Neuron (in vitro differentiated cells): ENCODE measurements around the gene NOXO1.
"Not testable (repeated sequence)": the region's sequence is repeated elsewhere in the genome, so short reads cannot be mapped to it uniquely, and the experiment has no call there.

ENCODE experiments used
- H2AFZ ChIP-seq: one replicate; pipeline ENCODE4 v1.6.1; 2013; ENCODE audit warnings: low read depth, mild to moderate bottlenecking, inconsistent platforms, low read length, moderate library complexity
- H3K27me3 ChIP-seq: one replicate; pipeline ENCODE4 v1.6.1; 2013; ENCODE audit warnings: low read length; ENCODE audit not compliant: insufficient read depth
- H3K36me3 ChIP-seq: one replicate; pipeline ENCODE4 v1.6.1; 2013; ENCODE audit warnings: low read length; ENCODE audit not compliant: insufficient read depth
- H3K4me1 ChIP-seq: one replicate; pipeline ENCODE4 v1.6.1; 2013; ENCODE audit warnings: low read length; ENCODE audit not compliant: insufficient read depth
- H3K4me3 ChIP-seq: 2 replicates; pipeline ENCODE4 v1.5.1; 2013; ENCODE audit warnings: mild to moderate bottlenecking, low read length, moderate library complexity
- H3K9me3 ChIP-seq: one replicate; pipeline ENCODE4 v1.6.1; 2013; ENCODE audit warnings: low read length

The NOXO1 gene

DNA sequence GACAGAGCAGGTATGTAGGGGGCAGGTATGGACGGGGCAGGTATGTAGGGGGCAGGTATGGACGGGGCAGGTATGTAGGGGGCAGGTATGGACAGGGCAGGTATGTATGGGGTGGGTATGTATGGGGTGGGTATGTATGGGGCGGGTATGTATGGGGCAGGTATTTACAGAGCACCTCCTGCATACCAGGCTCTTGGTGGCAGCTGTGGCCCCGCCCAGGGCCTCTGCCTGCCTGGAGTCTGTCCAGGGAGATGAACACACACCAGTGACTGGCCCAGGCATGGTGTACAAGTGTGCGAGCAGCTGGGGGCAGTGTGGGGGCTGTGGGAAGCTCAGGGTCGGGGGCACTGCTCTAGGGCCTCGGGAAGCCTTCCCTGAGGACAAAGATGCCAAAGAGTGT lies 31.2 kb downstream of the NOXO1 start:
- H3K4me3 ChIP-seq: no peak overlapping the region
- no peaks in the 10 kb centered on the region for H3K4me1 ChIP-seq
- H3K27me3 ChIP-seq: no peaks in the 10 kb centered on the region
- H3K9me3 ChIP-seq: no peaks in the 10 kb centered on the region
- H2AFZ ChIP-seq: no peak overlapping the region
- H3K36me3 ChIP-seq: no peaks in the 10 kb centered on the region

DNA sequence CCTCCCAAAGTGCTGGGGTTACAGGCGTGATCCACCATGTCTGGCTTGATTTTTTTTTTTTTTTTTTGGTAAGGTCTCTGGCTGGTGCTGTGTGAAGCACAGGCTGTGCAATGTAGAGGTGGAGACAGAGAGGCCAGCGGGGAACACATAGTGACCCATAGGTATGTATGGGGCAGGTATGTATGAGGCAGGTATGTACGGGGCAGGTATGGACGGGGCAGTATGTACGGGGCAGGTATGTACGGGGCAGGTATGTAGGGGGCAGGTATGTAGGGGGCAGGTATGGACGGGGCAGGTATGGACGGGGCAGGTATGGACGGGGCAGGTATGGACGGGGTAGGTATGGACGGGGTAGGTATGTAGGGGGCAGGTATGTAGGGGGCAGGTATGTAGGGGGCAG lies 31.8 kb downstream of the NOXO1 start:
- H3K4me3 ChIP-seq: no peak overlapping the region
- no peak overlapping the region for H2AFZ ChIP-seq
- H3K36me3 ChIP-seq: no peaks in the 10 kb centered on the region
- H3K9me3 ChIP-seq: no peaks in the 10 kb centered on the region
- H3K27me3 ChIP-seq: no peaks in the 10 kb centered on the region
- H3K4me1 ChIP-seq: no peaks in the 10 kb centered on the region

DNA sequence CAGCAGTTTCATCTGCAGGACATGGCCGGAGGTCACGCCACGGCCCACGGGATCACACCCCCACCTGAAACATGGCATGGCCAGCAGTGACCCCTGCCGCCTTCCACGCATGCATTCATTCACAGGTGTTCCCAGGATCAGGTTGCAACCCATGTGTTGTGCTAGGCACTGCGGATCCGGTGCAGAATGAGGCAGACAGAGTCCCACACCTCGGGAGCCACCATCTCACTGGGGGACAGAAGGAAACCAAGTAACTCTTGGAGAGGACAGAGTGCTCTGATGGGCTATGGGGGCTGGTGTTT lies 33.9 kb downstream of the NOXO1 start:
- Histone ChIP-seq H3K4me1 (peaks cover 2% of the 10 kb centered on the region), H3K36me3 (no peaks in the 10 kb centered on the region)

DNA sequence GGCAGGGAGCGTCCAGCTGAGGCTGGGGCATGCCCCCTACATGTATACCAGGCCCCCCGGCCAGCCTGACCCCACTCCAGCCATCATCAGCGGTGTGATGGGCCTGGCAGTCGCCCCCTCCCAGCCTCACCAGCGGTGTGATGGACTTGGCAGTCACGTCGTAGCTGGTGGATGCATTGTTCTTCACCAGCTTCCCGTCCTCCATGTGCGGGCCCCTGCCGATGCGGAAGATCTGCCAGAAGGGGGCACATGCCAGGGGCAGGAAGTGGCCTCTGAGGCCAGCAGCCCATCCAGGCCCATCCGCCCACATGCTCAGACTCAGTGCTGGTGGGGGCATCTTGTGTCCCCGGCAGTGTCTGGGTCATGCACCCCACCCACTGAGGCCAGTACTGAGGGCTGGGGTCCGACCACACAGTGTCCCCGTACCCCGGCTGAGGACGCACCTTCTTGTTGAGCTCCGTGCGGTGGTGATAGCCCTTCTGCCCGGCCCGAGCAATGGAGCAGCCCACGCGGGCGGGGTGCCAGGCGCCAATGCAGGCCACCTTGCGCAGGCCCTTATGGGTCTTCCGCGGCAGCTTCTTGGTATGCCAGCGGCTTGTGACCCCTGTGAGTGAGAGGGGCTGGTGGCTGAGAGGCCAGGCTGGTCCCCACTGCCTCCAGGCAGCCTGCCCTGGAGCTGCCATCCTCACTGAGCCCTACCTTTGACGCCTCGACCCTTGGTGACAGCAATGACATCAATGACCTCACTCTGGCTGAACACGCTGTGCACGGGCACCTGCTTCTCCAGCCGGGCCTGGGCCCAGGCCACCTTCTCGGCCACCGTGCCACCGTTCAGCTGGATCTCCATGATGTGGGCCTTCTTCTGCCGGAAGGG lies 34.5 kb downstream of the NOXO1 start:
- Histone ChIP-seq H3K4me3 (no peak overlapping the region), H3K9me3 (no peaks in the 10 kb centered on the region), H3K4me1 (peaks cover 7% of the 10 kb centered on the region), H2AFZ (no peak overlapping the region), H3K27me3 (no peaks in the 10 kb centered on the region), H3K36me3 (no peaks in the 10 kb centered on the region)

More for the DNA sequence above, 33.9 kb downstream of the NOXO1 start:
- H2AFZ ChIP-seq: no peak overlapping the region
- no peaks in the 10 kb centered on the region for H3K27me3 ChIP-seq
- H3K4me3 ChIP-seq: no peak overlapping the region
- no peaks in the 10 kb centered on the region for H3K9me3 ChIP-seq

DNA sequence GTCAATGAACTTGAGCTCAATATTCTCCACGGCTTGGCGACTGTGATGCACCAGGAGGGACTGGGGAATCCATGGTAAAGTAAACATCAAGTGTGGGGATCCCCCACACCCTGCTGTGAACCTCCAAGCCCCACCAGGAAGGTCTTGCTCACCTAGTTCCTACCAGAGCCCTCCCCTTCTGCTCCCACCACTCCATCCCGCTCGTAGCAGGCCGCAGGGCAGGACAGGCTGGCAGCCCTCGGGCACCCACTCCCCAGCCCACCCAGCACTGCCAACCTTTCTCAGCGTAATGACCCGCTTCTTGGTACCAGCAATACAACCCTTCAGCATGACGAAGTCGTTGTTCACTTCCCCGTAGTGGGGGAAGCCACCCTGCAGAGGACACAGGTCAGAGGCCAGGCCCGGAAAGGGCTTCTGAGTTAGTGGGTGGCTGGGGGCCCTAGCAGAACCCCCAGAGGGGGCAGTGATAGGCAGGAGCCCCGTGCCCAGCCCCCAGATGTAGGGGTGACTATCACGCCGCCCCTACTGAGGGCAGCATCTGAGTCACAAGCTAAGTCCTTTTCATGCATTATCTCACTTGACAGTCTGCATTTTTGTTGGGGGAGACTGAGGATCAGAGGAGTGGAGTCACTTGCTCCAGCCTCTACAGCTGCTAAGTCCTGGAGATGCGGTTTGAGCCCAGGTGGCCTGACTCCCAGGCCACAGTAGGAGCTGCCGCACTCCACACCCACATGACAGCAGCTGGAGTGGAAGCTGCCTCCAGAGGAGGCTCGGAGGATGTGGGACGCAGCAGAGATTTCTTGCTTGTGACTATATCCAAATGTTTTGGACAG lies 35.5 kb downstream of the NOXO1 start:
- no peak overlapping the region for H3K4me3 ChIP-seq
- no peaks in the 10 kb centered on the region for H3K9me3 ChIP-seq
- H3K4me1 ChIP-seq: peaks cover 8% of the 10 kb centered on the region
- H2AFZ ChIP-seq: no peak overlapping the region
- no peaks in the 10 kb centered on the region for H3K36me3 ChIP-seq
- no peaks in the 10 kb centered on the region for H3K27me3 ChIP-seq

DNA sequence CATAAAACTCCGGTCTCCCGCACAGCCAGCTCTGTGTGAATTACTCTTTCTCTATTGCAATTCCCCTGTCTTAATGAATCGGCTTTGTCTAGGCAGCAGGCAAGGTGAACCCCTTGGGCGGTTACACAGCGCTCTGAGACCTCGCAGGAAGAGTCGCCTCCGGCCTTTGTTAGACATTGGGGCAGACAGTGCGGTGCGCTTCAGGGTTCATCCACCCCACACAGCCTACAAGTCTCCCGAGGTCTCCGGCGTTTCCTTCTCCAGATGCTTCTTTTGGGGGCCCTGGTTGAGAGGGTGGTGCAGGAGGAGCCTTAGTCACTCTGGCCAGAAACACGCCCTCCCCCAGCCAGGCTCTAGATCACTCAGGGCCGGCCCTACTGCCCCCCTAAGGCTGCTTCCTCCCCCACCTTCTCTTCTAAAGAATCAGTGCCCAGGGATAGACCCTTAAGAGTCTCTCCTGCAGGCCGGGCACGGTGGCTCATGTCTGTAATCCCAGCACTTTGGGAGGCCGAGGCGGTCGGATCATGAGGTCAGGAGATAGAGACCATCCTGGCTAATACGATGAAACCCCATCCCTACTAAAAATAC lies 36.6 kb downstream of the NOXO1 start:
- Histone ChIP-seq H2AFZ (no peak overlapping the region), H3K27me3 (no peaks in the 10 kb centered on the region), H3K9me3 (no peaks in the 10 kb centered on the region), H3K36me3 (peaks cover 5% of the 10 kb centered on the region), H3K4me1 (peaks cover 8% of the 10 kb centered on the region), H3K4me3 (no peak overlapping the region)

DNA sequence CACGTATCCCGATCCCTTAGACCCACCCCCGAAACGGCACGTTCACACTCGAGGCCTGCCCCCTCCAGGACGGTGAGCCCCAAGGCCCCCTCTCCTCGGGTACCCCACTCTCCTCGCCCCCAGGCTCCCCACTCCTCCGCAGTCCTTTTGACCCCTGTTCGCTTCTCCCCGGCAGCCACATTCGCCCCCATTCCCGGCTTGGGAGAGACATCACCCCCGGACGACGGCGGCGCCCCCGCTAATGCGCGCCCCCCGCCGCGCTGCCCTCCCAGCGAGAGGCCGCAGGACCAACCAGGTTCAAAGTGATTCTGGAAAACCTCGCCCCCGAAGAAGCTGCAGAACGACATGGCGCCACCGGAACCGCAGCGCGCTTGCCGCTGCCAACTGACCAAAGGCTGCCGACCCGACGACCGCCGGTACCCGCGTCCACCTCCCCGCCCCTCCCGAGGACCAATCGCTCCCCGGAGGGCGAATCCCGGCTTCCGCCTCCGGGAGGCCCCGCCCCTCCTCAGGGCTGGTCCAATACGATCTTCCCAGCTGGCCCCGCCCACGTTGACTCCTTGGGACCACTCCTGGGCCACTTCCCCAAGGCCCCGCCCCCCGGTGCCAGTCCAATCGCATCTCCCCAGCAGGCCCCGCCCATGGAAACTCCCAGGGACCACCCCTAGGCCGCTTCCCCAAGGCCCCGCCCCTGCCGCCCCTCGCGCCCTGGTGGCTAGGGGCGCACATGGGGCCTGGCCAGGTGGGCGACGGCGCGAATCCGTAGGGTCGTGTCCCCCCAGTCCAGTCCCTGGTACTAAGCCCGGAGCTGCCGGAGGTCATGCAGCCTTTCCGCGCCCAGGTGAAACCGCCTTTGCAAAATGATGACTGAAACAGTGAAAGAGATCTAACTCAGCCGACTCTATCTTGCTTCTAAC lies 38.2 kb downstream of the NOXO1 start, which contains the start of gene MSRB1:
Gene MSRB1 (minus strand): TSS at position 390 of the 917 bp plus-strand sequence. CDS start 43 bp downstream, at position 347.
- H3K27me3 ChIP-seq: no peaks in the 10 kb centered on the region
- H3K4me1 ChIP-seq: peaks cover 8% of the 10 kb centered on the region
- H3K36me3 ChIP-seq: peaks cover 19% of the 10 kb centered on the region
- no peaks in the 10 kb centered on the region for H3K9me3 ChIP-seq
- H2AFZ ChIP-seq: peak within 1 kb of the TSS; percentile 44
- H3K4me3 ChIP-seq: peak within 1 kb of the TSS; percentile 83

DNA sequence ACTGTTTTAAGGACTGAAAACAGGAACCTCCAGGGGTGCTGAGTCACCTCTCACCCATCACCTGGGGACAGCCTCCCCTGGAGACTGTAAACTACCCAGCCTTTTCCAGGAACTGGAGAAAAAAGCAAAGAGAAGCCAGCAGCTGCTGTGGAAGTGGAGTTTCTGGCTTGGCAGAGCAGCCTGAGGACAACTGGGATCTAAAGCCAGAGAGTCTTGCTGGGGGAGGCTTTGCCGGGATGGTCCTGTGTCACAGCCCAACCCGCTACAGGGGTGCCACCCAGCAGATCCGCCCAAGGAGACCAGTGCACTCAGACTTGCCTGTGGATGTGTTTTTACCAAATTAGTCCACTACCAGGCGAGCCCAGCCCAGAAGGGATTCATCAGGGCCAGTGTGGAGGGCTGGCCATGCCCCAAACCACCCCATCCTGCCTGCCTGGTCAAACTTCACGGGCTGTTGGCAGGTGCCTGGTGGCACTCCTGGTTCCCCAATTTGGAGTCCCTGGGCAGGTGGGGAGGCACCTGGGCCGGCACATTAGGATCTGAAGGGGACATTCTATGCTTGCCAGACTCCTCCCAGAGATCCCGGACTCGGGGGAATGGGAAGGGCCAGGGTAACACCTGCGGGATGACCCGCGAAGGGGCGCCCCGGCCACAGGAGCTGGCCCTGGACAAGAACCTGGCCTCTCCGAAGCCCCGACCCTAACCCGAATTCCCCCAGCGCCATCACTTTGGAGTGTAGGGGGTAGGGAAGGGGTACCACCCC lies 39.0 kb downstream of the NOXO1 start:
- Histone ChIP-seq H3K36me3 (peaks cover 20% of the 10 kb centered on the region), H3K4me1 (peaks cover 8% of the 10 kb centered on the region), H3K4me3 (peak overlapping the region; percentile 83), H3K27me3 (no peaks in the 10 kb centered on the region), H3K9me3 (no peaks in the 10 kb centered on the region), H2AFZ (no peak overlapping the region)

DNA sequence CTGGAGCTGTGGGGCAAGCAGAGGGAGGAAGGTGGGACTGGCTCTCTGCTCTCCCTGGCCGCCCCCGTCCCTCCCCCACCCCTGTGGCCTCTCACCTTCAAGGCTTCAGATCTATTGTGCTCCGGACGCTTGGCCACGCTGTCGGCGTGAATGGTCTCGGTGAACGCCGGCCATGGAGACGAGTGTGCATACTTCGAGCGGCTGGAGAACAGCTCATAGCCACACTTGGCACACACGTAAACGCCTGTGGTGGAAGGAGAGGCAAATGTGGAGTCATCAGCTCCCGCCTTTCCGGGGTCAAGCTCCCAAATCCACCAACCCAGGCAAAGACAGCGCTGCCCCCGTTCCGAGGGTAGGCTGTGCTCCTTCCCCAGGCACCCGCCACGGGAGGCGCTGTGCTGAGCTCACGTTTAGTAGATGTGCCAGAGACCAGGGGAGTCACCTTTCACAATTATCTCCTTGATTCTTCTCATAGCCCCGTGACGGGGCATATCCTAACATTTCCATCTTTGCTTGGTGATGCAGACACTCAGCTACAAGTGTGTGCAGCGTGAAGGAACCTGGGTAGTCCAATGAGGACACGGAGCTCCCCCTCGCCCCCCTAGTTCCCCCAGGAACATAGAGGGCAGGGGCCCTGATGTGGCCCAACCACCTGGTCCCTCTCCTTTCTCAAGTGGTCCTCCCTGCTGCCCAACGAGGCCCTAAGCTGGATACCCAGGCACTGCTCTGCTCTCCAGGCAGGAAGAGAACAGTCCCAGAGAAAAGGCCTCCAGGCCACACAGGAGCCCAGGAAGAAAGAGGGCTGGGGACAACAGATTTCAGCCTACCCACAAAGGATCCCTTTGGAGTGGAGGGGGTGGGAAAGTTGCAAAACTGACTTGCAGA lies 39.9 kb downstream of the NOXO1 start:
- Histone ChIP-seq H2AFZ (no peak overlapping the region), H3K36me3 (peaks cover 20% of the 10 kb centered on the region), H3K9me3 (no peaks in the 10 kb centered on the region), H3K27me3 (no peaks in the 10 kb centered on the region), H3K4me1 (peaks cover 8% of the 10 kb centered on the region), H3K4me3 (peak overlapping the region; percentile 83)

DNA sequence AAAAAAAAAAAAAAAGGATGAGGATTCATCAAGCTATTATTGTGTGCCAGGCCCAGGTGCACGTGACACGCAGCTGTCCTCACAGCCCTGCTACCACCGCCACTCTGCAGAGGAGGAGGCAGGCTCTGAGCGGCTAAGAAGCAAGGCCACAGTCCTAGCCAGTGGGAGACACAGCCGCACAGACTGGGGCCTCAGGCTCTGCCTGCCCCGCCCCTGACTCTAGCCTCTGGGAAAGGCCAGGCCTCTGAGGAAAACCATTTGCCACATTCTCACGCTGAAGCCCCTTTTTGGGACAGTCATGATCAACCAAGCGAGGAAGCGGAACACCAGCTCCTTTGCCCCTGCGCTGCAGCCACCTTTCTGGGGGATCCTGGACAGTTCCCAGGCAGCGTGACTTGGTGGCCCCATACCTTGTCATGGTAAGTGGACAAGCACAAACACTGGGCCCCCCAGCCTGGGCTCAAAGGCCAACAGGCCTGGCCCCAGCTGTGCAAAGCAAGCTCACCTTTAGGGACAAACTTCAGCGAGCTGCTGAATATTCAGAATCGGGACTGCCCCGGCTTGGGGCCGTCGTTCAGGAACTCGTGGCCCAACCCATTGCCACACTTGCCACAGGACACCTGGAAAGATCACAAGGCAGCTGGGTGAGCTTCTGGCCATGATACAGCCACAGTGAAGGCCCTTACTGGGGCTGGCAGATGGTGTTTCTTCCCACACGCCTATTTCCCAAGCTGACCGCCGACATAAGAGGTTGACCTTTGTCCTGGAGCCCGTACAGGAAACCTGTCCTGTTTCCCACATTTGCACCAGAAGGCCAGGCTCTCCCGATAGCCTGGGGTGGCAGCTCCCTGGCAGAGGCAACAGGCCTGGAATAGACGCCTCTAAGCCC lies 40.8 kb downstream of the NOXO1 start:
- Histone ChIP-seq H2AFZ (no peak overlapping the region), H3K4me3 (no peak overlapping the region), H3K36me3 (peaks cover 20% of the 10 kb centered on the region), H3K4me1 (peaks cover 8% of the 10 kb centered on the region), H3K9me3 (no peaks in the 10 kb centered on the region), H3K27me3 (no peaks in the 10 kb centered on the region)

DNA sequence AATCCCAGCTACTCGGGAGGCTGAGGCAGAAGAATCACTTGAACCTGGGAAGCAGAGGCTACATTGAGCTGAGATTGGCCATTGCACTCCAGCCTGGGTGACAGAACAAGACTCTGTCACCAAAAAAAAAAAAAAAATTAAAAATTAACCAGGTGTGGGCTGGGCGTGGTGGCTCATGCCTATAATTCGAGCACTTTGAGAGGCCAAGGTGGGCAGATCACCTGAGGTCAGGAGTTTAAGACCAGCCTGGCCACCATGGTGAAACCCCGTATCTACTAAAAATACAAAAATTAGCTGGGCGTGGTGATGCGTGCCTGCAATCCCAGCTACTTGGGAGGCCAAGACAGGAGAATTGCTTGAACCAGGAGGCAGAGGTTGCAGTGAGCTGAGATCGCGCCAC lies 41.4 kb downstream of the NOXO1 start:
- H3K27me3 ChIP-seq, H3K4me3 ChIP-seq, H3K9me3 ChIP-seq, H3K4me1 ChIP-seq, H2AFZ ChIP-seq: not testable (repeated sequence)
- H3K36me3 ChIP-seq: peaks cover 20% of the 10 kb centered on the region
